Suppressor macrophage treated with lipopolysaccharide for 4 hours (primary cell): ENCODE measurements around the gene HOXB13.
A peak's percentile ranks its signal among the peaks of the same experiment; 100 is the strongest.
"Not testable (repeated sequence)": the region's sequence is repeated elsewhere in the genome, so short reads cannot be mapped to it uniquely, and the experiment has no call there.

ENCODE experiments used
- DNase-seq: peaks from one replicate; pipeline ENCODE4 v3.0.0-alpha.2; 2020

Gene HOXB13

GRCh38 chr17:48725288-48726064 is 3.1 kb downstream of the HOXB13 start:
- DNase-seq: no peak

GRCh38 chr17:48725004-48725287 is 3.6 kb downstream of the HOXB13 start:
- no peak for DNase-seq

GRCh38 chr17:48724251-48725003 is 4.1 kb downstream of the HOXB13 start:
- peak; percentile 89 for DNase-seq

- DNase-seq: no peak
Measured at GRCh38 chr17:48723423-48724250, 4.9 kb downstream of the HOXB13 start.

- DNase-seq: no peak
Measured at GRCh38 chr17:48722915-48723422, 5.6 kb downstream of the HOXB13 start, which contains the start of gene PRAC2. TSS of gene PRAC2 (plus strand) at chr17:48723185. CDS start at chr17:48724411, 1,226 bp downstream.

GRCh38 chr17:48722201-48722907 is 6.2 kb downstream of the HOXB13 start, which contains the start of gene PRAC1:
TSS of gene PRAC1 (minus strand) at chr17:48722518. CDS start at chr17:48722392, 126 bp downstream.
- no peak for DNase-seq

GRCh38 chr17:48721009-48721402 is 7.5 kb downstream of the HOXB13 start:
- DNase-seq: no peak

- DNase-seq: no peak
Measured at GRCh38 chr17:48720266-48721008, 8.1 kb downstream of the HOXB13 start.

- no peak for DNase-seq
Measured at GRCh38 chr17:48719642-48720265, 8.8 kb downstream of the HOXB13 start.

GRCh38 chr17:48718761-48719641 is 9.5 kb downstream of the HOXB13 start:
- no peak for DNase-seq

- no peak for DNase-seq
Measured at GRCh38 chr17:48718227-48718760, 10.3 kb downstream of the HOXB13 start.

GRCh38 chr17:48717367-48718226 is 11.0 kb downstream of the HOXB13 start:
- DNase-seq: no peak

GRCh38 chr17:48716549-48716948 is 12.0 kb downstream of the HOXB13 start:
- not testable (repeated sequence) for DNase-seq

GRCh38 chr17:48715496-48716399 is 12.8 kb downstream of the HOXB13 start:
- DNase-seq: no peak

GRCh38 chr17:48711128-48711527 is 17.4 kb downstream of the HOXB13 start:
- DNase-seq: no peak

GRCh38 chr17:48704361-48705248 is 23.9 kb downstream of the HOXB13 start:
- DNase-seq: no peak
